ENCODE measurements around the gene RXRB. TPM values are rescaled to one million over a fixed set of nuclear protein-coding genes. Genes with fewer than 3 reads are reported as not detected.

The RXRB gene
- total and polyA plus RNA-seq, 2 of the 13 experiments (the other 11 are each of a cell fraction or from before 2014, with no cell fraction given) = 26.7 to 55.7 TPM

GRCh38 chr6:33208091-33208967 lies 7.9 kb upstream of the RXRB start, which contains the start of gene RING1 (continued):
- TF ChIP-seq ZNF614 (CRISPR knock-in tag; IDR thresholded peaks at IDR 0.05; ENCODE audit: borderline replicate concordance) = no peak; the same call in 1 of the 2 replicates
- TF ChIP-seq, protein P1, sequence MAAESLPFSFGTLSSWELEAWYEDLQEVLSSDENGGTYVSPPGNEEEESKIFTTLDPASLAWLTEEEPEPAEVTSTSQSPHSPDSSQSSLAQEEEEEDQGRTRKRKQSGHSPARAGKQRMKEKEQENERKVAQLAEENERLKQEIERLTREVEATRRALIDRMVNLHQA (CRISPR knock-in tag; IDR thresholded peaks at IDR 0.05) = no peak
- no peak for TF ChIP-seq ZNF816 (CRISPR knock-in tag; IDR thresholded peaks at IDR 0.05; ENCODE audit: borderline replicate concordance)
- TF ChIP-seq GATAD2A (CRISPR knock-in tag; IDR thresholded peaks at IDR 0.05) = peak; percentile 85
- no peak for TF ChIP-seq HHEX (CRISPR knock-in tag; IDR thresholded peaks at IDR 0.05)
- TF ChIP-seq ZBTB2 (CRISPR knock-in tag; IDR thresholded peaks at IDR 0.05; ENCODE audit: low read depth) = peak; percentile 87
- no peak for TF ChIP-seq ZSCAN5A (CRISPR knock-in tag; IDR thresholded peaks at IDR 0.05; ENCODE audit: borderline replicate concordance)
- TF ChIP-seq, protein P2, sequence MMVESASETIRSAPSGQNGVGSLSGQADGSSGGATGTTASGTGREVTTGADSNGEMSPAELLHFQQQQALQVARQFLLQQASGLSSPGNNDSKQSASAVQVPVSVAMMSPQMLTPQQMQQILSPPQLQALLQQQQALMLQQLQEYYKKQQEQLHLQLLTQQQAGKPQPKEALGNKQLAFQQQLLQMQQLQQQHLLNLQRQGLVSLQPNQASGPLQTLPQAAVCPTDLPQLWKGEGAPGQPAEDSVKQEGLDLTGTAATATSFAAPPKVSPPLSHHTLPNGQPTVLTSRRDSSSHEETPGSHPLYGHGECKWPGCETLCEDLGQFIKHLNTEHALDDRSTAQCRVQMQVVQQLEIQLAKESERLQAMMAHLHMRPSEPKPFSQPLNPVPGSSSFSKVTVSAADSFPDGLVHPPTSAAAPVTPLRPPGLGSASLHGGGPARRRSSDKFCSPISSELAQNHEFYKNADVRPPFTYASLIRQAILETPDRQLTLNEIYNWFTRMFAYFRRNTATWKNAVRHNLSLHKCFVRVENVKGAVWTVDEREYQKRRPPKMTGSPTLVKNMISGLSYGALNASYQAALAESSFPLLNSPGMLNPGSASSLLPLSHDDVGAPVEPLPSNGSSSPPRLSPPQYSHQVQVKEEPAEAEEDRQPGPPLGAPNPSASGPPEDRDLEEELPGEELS (CRISPR knock-in tag; IDR thresholded peaks at IDR 0.05) = peak; percentile 39; the same call in 1 of the 2 replicates
- TF ChIP-seq ZBTB37 (CRISPR knock-in tag; IDR thresholded peaks at IDR 0.05) = 0 out of 2 replicates have a peak, but pooled peaks have one; percentile 57
- TF ChIP-seq ELF3 (CRISPR knock-in tag; IDR thresholded peaks at IDR 0.05) = peak; percentile 62
- no peak for TF ChIP-seq TBX3 (IDR thresholded peaks at IDR 0.05; ENCODE audit: borderline replicate concordance)
- peak; percentile 66 for TF ChIP-seq ZBTB21 (CRISPR knock-in tag; IDR thresholded peaks at IDR 0.05)
- TF ChIP-seq CAMTA2 (CRISPR knock-in tag; IDR thresholded peaks at IDR 0.05; ENCODE audit: borderline replicate concordance) = peak; percentile 76
- no peak for TF ChIP-seq HMGA1 (CRISPR knock-in tag; conservative IDR thresholded peaks at IDR 0.05)
- TF ChIP-seq, protein P3, sequence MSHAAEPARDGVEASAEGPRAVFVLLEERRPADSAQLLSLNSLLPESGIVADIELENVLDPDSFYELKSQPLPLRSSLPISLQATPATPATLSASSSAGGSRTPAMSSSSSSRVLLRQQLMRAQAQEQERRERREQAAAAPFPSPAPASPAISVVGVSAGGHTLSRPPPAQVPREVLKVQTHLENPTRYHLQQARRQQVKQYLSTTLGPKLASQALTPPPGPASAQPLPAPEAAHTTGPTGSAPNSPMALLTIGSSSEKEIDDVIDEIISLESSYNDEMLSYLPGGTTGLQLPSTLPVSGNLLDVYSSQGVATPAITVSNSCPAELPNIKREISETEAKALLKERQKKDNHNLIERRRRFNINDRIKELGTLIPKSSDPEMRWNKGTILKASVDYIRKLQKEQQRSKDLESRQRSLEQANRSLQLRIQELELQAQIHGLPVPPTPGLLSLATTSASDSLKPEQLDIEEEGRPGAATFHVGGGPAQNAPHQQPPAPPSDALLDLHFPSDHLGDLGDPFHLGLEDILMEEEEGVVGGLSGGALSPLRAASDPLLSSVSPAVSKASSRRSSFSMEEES (CRISPR knock-in tag; IDR thresholded peaks at IDR 0.05) = no peak; the same call in 1 of the 2 replicates
- no peak for TF ChIP-seq ZNF30 (CRISPR knock-in tag; IDR thresholded peaks at IDR 0.05)
- TF ChIP-seq HOXA7 (CRISPR knock-in tag; IDR thresholded peaks at IDR 0.05) = peak; percentile 14; the same call in 1 of the 2 replicates
- no peak for TF ChIP-seq SOX13 (IDR thresholded peaks at IDR 0.05)
- peak in 1 of 2 experiments; percentile 55; a peak in 1 of 4 replicates for TF ChIP-seq SOX13 (CRISPR knock-in tag; conservative IDR thresholded peaks at IDR 0.05 in 1 of 2, IDR thresholded peaks at IDR 0.05 in 1 of 2)
- TF ChIP-seq NFYB (CRISPR knock-in tag; IDR thresholded peaks at IDR 0.05) = 0 out of 2 replicates have a peak, but pooled peaks have one; percentile 25
- TF ChIP-seq KDM2A (CRISPR knock-in tag; IDR thresholded peaks at IDR 0.05; ENCODE audit: borderline replicate concordance, low read depth) = peak; percentile 98
